Astrocyte (in vitro differentiated cells and primary cell): ENCODE measurements around the gene SPATA16. TPM values are rescaled to one million over a fixed set of nuclear protein-coding genes. Genes with fewer than 3 reads are reported as not detected.

Experiments used
- DNase-seq: peaks from one replicate; pipeline ENCODE4 v3.0.0-alpha.2; 2010; ENCODE audit warnings: low read depth
- FAIRE-seq: peaks from 2 replicates; lab custom pipeline; 2011; peaks lifted over from hg19 to GRCh38; lab: Jason Lieb, UNC
- H2AFZ ChIP-seq: 2 replicates; pipeline ENCODE4 v1.6.0; 2012; ENCODE audit warnings: low read depth, low read length, inconsistent platforms
- H3K27ac ChIP-seq: 2 replicates; pipeline ENCODE4 v1.5.1; 2011; ENCODE audit warnings: low read depth, low read length, inconsistent platforms
- H3K27me3 ChIP-seq: 2 replicates; pipeline ENCODE4 v1.6.0; 2011; ENCODE audit warnings: low read length, inconsistent platforms; ENCODE audit not compliant: insufficient read depth
- H3K36me3 ChIP-seq: 2 replicates; pipeline ENCODE4 v1.5.1; 2011; ENCODE audit warnings: low read length, inconsistent platforms; ENCODE audit not compliant: insufficient read depth
- H3K4me1 ChIP-seq: 2 replicates; pipeline ENCODE4 v1.5.1; 2011; ENCODE audit warnings: low read length, inconsistent platforms; ENCODE audit not compliant: insufficient read depth
- H3K4me2 ChIP-seq: 2 replicates; pipeline ENCODE4 v1.6.0; 2012; ENCODE audit warnings: low read length, inconsistent platforms
- H3K4me3 ChIP-seq: 2 replicates; pipeline ENCODE4 v1.5.1; 2011; ENCODE audit warnings: low read depth, mild to moderate bottlenecking, low read length, inconsistent platforms; ENCODE audit not compliant: insufficient read depth
- H3K79me2 ChIP-seq: 2 replicates; pipeline ENCODE4 v1.6.0; 2012; ENCODE audit warnings: mild to moderate bottlenecking, low read length, inconsistent platforms; ENCODE audit not compliant: insufficient read depth
- H3K9ac ChIP-seq: 2 replicates; pipeline ENCODE4 v1.6.0; 2012; ENCODE audit warnings: mild to moderate bottlenecking, low read length, inconsistent platforms
- H3K9me3 ChIP-seq: 2 replicates; pipeline ENCODE4 v1.5.1; 2012; ENCODE audit warnings: low read depth, mild to moderate bottlenecking, low read length, inconsistent platforms; ENCODE audit not compliant: insufficient read depth
- H4K20me1 ChIP-seq: 2 replicates; pipeline ENCODE4 v1.6.0; 2012; ENCODE audit warnings: low read length, inconsistent platforms; ENCODE audit not compliant: insufficient read depth
- H3K27ac Mint-ChIP-seq: one replicate; pipeline ENCODE4 v1.8.0; 2021; ENCODE audit warnings: mild to moderate bottlenecking, mixed read lengths; ENCODE audit not compliant: unreplicated experiment
- H3K27me3 Mint-ChIP-seq: one replicate; pipeline ENCODE4 v1.8.0; 2021; ENCODE audit warnings: low read depth, mixed read lengths; ENCODE audit not compliant: unreplicated experiment
- H3K36me3 Mint-ChIP-seq: one replicate; pipeline ENCODE4 v1.8.0; 2021; ENCODE audit warnings: low read depth, mixed read lengths; ENCODE audit not compliant: unreplicated experiment
- H3K4me1 Mint-ChIP-seq: one replicate; pipeline ENCODE4 v1.8.0; 2021; ENCODE audit warnings: low read depth, mixed read lengths; ENCODE audit not compliant: unreplicated experiment
- H3K4me3 Mint-ChIP-seq: one replicate; pipeline ENCODE4 v1.8.0; 2021; ENCODE audit warnings: mild to moderate bottlenecking, moderate library complexity, mixed read lengths; ENCODE audit not compliant: unreplicated experiment
- H3K9me3 Mint-ChIP-seq: one replicate; pipeline ENCODE4 v1.8.0; 2021; ENCODE audit warnings: mild to moderate bottlenecking, mixed read lengths; ENCODE audit not compliant: unreplicated experiment
- CTCF ChIP-seq: IDR thresholded peaks from 2 replicates; pipeline ENCODE4 v1.5.1; 2011; ENCODE audit warnings: low read depth, mild to moderate bottlenecking, inconsistent platforms, low read length, moderate library complexity; ENCODE audit not compliant: insufficient read depth
- EZH2 ChIP-seq: IDR thresholded peaks from 2 replicates; pipeline ENCODE4 v1.6.1; 2012; ENCODE audit warnings: mild to moderate bottlenecking, low read length, inconsistent platforms; ENCODE audit not compliant: insufficient read depth
- total RNA-seq: library from RNA; stranded (reverse); gene quantifications from 2 replicates; pipeline ENCODE4 v1.2.1, GENCODE V29; 2021

Gene SPATA16
- total RNA-seq, 1 donor from 2014 or later: not detected

GRCh38 chr3:173009410-173009809 is 131.6 kb downstream of the SPATA16 start:
- Histone ChIP-seq H3K4me1 (no peaks in the 10 kb centered on the region), H3K9ac (no peak overlapping the region), H3K9me3 (no peaks in the 10 kb centered on the region), H2AFZ (no peak overlapping the region), H3K79me2 (no peaks in the 10 kb centered on the region), H3K4me3 (no peak overlapping the region), H3K27ac (no peak overlapping the region), H3K27me3 (no peaks in the 10 kb centered on the region), H3K36me3 (no peaks in the 10 kb centered on the region), H4K20me1 (no peaks in the 10 kb centered on the region), H3K4me2 (no peak overlapping the region)
- Mint-ChIP-seq H3K27ac (no peak overlapping the region), H3K36me3 (no peaks in the 10 kb centered on the region), H3K9me3 (no peaks in the 10 kb centered on the region), H3K4me3 (no peak overlapping the region), H3K4me1 (no peaks in the 10 kb centered on the region), H3K27me3 (no peaks in the 10 kb centered on the region)
- no peak for DNase-seq
- FAIRE-seq: no peak
- no peak for TF ChIP-seq EZH2
- no peak for TF ChIP-seq CTCF

GRCh38 chr3:173008978-173009377 is 132.1 kb downstream of the SPATA16 start:
- DNase-seq: no peak
- H3K9me3 Mint-ChIP-seq: no peaks in the 10 kb centered on the region
- no peaks in the 10 kb centered on the region for H3K36me3 Mint-ChIP-seq
- FAIRE-seq: no peak
- no peak overlapping the region for H3K27ac ChIP-seq
- H2AFZ ChIP-seq: no peak overlapping the region
- TF ChIP-seq CTCF (no peak), EZH2 (no peak)
- H3K4me1 ChIP-seq: no peaks in the 10 kb centered on the region
- H3K4me3 Mint-ChIP-seq: no peak overlapping the region
- H3K4me3 ChIP-seq: no peak overlapping the region
- H4K20me1 ChIP-seq: no peaks in the 10 kb centered on the region
- no peaks in the 10 kb centered on the region for H3K27me3 ChIP-seq
- H3K27me3 Mint-ChIP-seq: no peaks in the 10 kb centered on the region
- H3K9me3 ChIP-seq: no peaks in the 10 kb centered on the region
- no peak overlapping the region for H3K9ac ChIP-seq
- H3K4me1 Mint-ChIP-seq: no peaks in the 10 kb centered on the region
- no peaks in the 10 kb centered on the region for H3K79me2 ChIP-seq
- H3K27ac Mint-ChIP-seq: no peak overlapping the region
- H3K4me2 ChIP-seq: no peak overlapping the region
- no peaks in the 10 kb centered on the region for H3K36me3 ChIP-seq

GRCh38 chr3:173007079-173007723 is 133.8 kb downstream of the SPATA16 start:
- no peaks in the 10 kb centered on the region for H3K4me1 Mint-ChIP-seq
- no peak overlapping the region for H3K27ac ChIP-seq
- H3K79me2 ChIP-seq: no peaks in the 10 kb centered on the region
- no peaks in the 10 kb centered on the region for H3K9me3 ChIP-seq
- no peaks in the 10 kb centered on the region for H3K36me3 Mint-ChIP-seq
- H3K4me2 ChIP-seq: no peak overlapping the region
- H3K9ac ChIP-seq: no peak overlapping the region
- no peaks in the 10 kb centered on the region for H4K20me1 ChIP-seq
- no peak overlapping the region for H2AFZ ChIP-seq
- no peak overlapping the region for H3K4me3 Mint-ChIP-seq
- H3K4me1 ChIP-seq: no peaks in the 10 kb centered on the region
- FAIRE-seq (no peak), DNase-seq (no peak)
- TF ChIP-seq EZH2: no peak
- no peak for TF ChIP-seq CTCF
- no peak overlapping the region for H3K4me3 ChIP-seq
- no peaks in the 10 kb centered on the region for H3K27me3 ChIP-seq
- no peaks in the 10 kb centered on the region for H3K36me3 ChIP-seq
- H3K9me3 Mint-ChIP-seq: no peaks in the 10 kb centered on the region
- no peaks in the 10 kb centered on the region for H3K27me3 Mint-ChIP-seq
- H3K27ac Mint-ChIP-seq: no peak overlapping the region
